ENCODE results near the gene ABCC6.

The ABCC6 gene

GRCh38 chr16:16190546-16190945 is 32.7 kb downstream of the ABCC6 start:
- ChIA-PET CTCF (no interaction called here), POLR2A (ENCODE audit: low non-redundant PET) (no interaction called here)
- DNase-seq (ENCODE audit: low spot score): no peak
- H3K27ac ChIP-seq: no peak overlapping the region
- TF ChIP-seq CTCF (conservative IDR thresholded peaks at IDR 0.05; ENCODE audit: low read depth): no peak

GRCh38 chr16:16189842-16190241 is 33.5 kb downstream of the ABCC6 start:
- CTCF ChIA-PET: no interaction called here
- H3K27ac ChIP-seq: no peak overlapping the region
- POLR2A ChIA-PET (ENCODE audit: low non-redundant PET): no interaction called here
- DNase-seq (ENCODE audit: low spot score): no peak
- TF ChIP-seq CTCF (conservative IDR thresholded peaks at IDR 0.05; ENCODE audit: low read depth): no peak

GRCh38 chr16:16188827-16189226 is 34.5 kb downstream of the ABCC6 start:
- ChIA-PET POLR2A (ENCODE audit: low non-redundant PET) (no interaction called here), CTCF (interaction anchor here (0.6 kb wide), 1 partner anchor 45 kb away, joined by 4 read pairs; no protein-coding TSS in a partner anchor)
- H3K27ac ChIP-seq: no peak overlapping the region
- TF ChIP-seq CTCF (conservative IDR thresholded peaks at IDR 0.05; ENCODE audit: low read depth): no peak
- DNase-seq (ENCODE audit: low spot score): no peak

GRCh38 chr16:16186820-16187219 is 36.5 kb downstream of the ABCC6 start:
- DNase-seq (ENCODE audit: low spot score): no peak
- ChIA-PET POLR2A (ENCODE audit: low non-redundant PET) (no interaction called here), CTCF (interaction anchor here (0.7 to 0.9 kb wide), 3 partner anchors 12 to 46 kb away, joined by 3 to 5 read pairs (median 3); no protein-coding TSS in a partner anchor)
- no peak for TF ChIP-seq CTCF (conservative IDR thresholded peaks at IDR 0.05; ENCODE audit: low read depth)
- H3K27ac ChIP-seq: no peak overlapping the region

- CTCF ChIA-PET: no interaction called here
- no peak for TF ChIP-seq CTCF (conservative IDR thresholded peaks at IDR 0.05; ENCODE audit: low read depth)
- POLR2A ChIA-PET (ENCODE audit: low non-redundant PET): no interaction called here
- H3K27ac ChIP-seq: no peak overlapping the region
- no peak for DNase-seq (ENCODE audit: low spot score)
Observed at GRCh38 chr16:16185095-16185494, 38.2 kb downstream of the ABCC6 start.

- POLR2A ChIA-PET (ENCODE audit: low non-redundant PET): no interaction called here
- no peak for TF ChIP-seq CTCF (conservative IDR thresholded peaks at IDR 0.05; ENCODE audit: low read depth)
- CTCF ChIA-PET: no interaction called here
- DNase-seq (ENCODE audit: low spot score): no peak
- H3K27ac ChIP-seq: no peak overlapping the region
Observed at GRCh38 chr16:16184594-16184993, 38.7 kb downstream of the ABCC6 start.

GRCh38 chr16:16183562-16183961 is 39.7 kb downstream of the ABCC6 start:
- H3K27ac ChIP-seq: no peak overlapping the region
- ChIA-PET CTCF (interaction anchor here (0.6 kb wide), 1 partner anchor 84 kb away, joined by 7 read pairs; no protein-coding TSS in a partner anchor), POLR2A (ENCODE audit: low non-redundant PET) (no interaction called here)
- no peak for TF ChIP-seq CTCF (conservative IDR thresholded peaks at IDR 0.05; ENCODE audit: low read depth)
- no peak for DNase-seq (ENCODE audit: low spot score)
